Left forelimb (tissue), 1 donor: Measurements from ENCODE around the gene MYO18A.

ENCODE experiments used
- DNase-seq: peaks from one replicate; pipeline ENCODE4 v3.0.0-alpha.2; 2018; ENCODE audit warnings: low spot score

MYO18A gene

GRCh38 chr17:29168079-29168758 lies 12.0 kb downstream of the MYO18A start:
- DNase-seq: no peak

GRCh38 chr17:29167393-29168078 lies 12.7 kb downstream of the MYO18A start:
- DNase-seq: no peak

GRCh38 chr17:29166507-29166887 lies 13.7 kb downstream of the MYO18A start:
- DNase-seq: no peak

GRCh38 chr17:29165800-29166506 lies 14.2 kb downstream of the MYO18A start:
- no peak for DNase-seq

- no peak for DNase-seq
Observed at GRCh38 chr17:29165261-29165660, 14.9 kb downstream of the MYO18A start.

- DNase-seq: no peak
Observed at GRCh38 chr17:29163563-29163962, 16.6 kb downstream of the MYO18A start.

- no peak for DNase-seq
Observed at GRCh38 chr17:29162909-29163341, 17.3 kb downstream of the MYO18A start.

GRCh38 chr17:29162082-29162908 lies 17.9 kb downstream of the MYO18A start:
- DNase-seq: no peak

GRCh38 chr17:29160253-29160652 lies 19.9 kb downstream of the MYO18A start:
- DNase-seq: no peak

GRCh38 chr17:29159306-29159860 lies 20.8 kb downstream of the MYO18A start:
- no peak for DNase-seq

GRCh38 chr17:29158488-29159275 lies 21.5 kb downstream of the MYO18A start:
- DNase-seq: no peak

- no peak for DNase-seq
Observed at GRCh38 chr17:29158096-29158487, 22.1 kb downstream of the MYO18A start.

GRCh38 chr17:29157310-29157709 lies 22.9 kb downstream of the MYO18A start:
- DNase-seq: no peak

- no peak for DNase-seq
Observed at GRCh38 chr17:29156781-29157180, 23.4 kb downstream of the MYO18A start.

GRCh38 chr17:29155966-29156338 lies 24.2 kb downstream of the MYO18A start:
- DNase-seq: no peak

- DNase-seq: no peak
Observed at GRCh38 chr17:29155227-29155965, 24.8 kb downstream of the MYO18A start.

- no peak for DNase-seq
Observed at GRCh38 chr17:29154516-29155226, 25.5 kb downstream of the MYO18A start.

- DNase-seq: no peak
Observed at GRCh38 chr17:29151567-29151966, 28.6 kb downstream of the MYO18A start.

GRCh38 chr17:29150161-29150560 lies 30.0 kb downstream of the MYO18A start:
- no peak for DNase-seq
